CD4-positive, alpha-beta T cell treated with Interleukin-2 at 100 ng/mL for 4 hours (primary cell): ENCODE data around the gene DCC.
A peak's percentile ranks its signal among the peaks of the same experiment; 100 is the strongest.
"Not testable (repeated sequence)": the region's sequence is repeated elsewhere in the genome, so short reads cannot be mapped to it uniquely, and the experiment has no call there.

ENCODE experiments used
- DNase-seq: peaks from one replicate; pipeline ENCODE4 v3.0.0-alpha.2; 2020; ENCODE audit warnings: low spot score

DCC gene

DNA sequence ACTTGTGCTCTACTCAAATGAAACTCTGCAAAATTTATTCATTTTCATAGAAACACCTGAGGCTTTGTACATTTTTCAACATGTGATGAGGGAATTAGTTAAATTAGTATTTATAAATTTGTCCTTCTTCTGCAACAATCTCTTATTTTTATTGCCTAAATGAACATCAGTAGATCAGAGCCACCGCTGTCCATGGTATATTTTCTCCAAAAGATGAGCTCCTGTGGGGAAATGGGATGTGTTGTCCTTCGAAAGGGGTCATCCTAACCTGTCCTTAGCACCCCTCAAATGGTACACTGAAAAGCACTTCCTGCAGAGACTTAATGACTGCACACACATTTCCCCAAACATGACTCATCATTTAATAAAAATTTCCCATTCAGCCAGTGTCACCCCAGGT is 1169.9 kb downstream of the DCC start:
- DNase-seq, result no peak

DNA sequence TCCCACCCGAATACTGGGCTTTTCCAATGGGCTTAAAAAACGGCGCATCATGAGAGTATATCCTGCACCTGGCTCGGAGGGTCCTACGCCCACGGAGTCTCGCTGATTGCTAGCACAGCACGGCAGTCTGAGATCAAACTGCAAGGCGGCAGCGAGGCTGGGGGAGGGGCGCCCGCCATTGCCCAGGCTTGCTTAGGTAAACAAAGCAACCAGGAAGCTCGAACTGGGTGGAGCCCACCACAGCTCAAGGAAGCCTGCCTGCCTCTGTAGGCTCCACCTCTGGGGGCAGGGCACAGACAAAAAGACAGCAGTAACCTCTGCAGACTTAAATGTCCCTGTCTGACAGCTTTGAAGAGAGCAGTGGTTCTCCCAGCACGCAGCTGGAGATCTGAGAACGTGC is 1171.7 kb downstream of the DCC start:
- DNase-seq, result not testable (repeated sequence)

GRCh38 chr18:53521068-53521467 is 1181.1 kb downstream of the DCC start:
- DNase-seq, result no peak

- DNase-seq, result no peak
Measured at GRCh38 chr18:53526101-53526870, 1186.3 kb downstream of the DCC start.

- DNase-seq, result no peak
Measured at GRCh38 chr18:53527365-53527764, 1187.4 kb downstream of the DCC start.

GRCh38 chr18:53531187-53531586 is 1191.2 kb downstream of the DCC start:
- DNase-seq, result no peak

DNA sequence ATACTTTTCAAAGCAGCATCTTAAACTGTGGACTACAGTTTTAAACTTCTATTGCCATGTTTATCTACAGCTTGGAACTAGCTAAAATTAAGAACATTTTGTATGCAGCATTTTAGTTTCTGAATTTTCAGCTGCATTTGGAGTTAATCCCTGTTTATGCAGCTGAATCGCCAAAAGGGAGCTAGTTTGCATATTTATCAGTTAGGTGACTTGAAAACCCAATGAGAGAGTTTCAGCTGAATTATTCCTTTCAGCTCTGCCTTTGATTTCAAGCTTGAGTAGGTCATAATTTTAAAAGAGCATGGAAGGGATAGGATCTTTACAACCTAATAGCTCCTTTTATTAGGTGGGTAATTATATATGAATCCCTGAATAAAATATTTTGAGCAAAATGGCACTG is 1191.9 kb downstream of the DCC start:
- DNase-seq, result no peak

GRCh38 chr18:53534203-53534602 is 1194.2 kb downstream of the DCC start:
- DNase-seq, result no peak

DNA sequence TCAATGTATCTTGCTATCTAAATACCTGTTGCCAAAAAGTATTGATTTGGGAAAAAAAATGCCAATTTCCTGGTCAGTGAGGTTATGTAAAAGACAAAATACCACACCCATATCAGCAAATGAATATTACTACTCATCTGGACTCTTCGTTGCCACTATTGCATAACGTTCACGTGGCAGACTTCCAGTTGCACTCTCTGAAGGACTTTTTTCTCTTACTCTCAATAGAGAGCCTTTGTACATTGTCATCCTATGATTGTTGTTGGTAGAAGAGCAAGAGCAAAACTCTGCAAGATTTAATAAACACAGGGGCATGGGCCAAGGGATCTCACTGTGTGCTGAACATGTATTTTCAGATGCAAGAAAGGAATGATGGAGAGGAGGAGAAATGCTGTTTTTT is 1194.7 kb downstream of the DCC start:
- no peak for DNase-seq

GRCh38 chr18:53536908-53537307 is 1196.9 kb downstream of the DCC start:
- DNase-seq, result no peak

DNA sequence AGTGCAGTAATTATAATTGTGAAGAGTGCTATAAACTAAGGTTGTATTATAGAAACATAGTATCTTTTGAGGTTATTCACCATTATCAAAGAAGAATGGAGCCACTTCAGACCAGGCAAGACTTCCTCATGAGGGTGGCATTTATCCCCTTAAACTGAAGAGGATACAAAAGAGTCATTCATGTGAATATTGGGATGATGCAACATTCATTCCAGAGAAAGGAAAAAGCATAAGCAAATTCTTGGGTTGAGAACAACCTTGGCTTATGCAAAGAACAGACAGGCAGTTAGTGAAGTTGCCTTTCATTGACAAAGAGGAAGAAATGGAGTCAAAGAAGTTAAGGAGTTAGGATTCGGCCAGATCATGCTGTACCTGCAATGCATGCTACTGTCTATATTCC is 1201.9 kb downstream of the DCC start:
- no peak for DNase-seq

GRCh38 chr18:53543711-53544110 is 1203.7 kb downstream of the DCC start:
- DNase-seq, result no peak

- no peak for DNase-seq
Measured at GRCh38 chr18:53544917-53545316, 1204.9 kb downstream of the DCC start.

DNA sequence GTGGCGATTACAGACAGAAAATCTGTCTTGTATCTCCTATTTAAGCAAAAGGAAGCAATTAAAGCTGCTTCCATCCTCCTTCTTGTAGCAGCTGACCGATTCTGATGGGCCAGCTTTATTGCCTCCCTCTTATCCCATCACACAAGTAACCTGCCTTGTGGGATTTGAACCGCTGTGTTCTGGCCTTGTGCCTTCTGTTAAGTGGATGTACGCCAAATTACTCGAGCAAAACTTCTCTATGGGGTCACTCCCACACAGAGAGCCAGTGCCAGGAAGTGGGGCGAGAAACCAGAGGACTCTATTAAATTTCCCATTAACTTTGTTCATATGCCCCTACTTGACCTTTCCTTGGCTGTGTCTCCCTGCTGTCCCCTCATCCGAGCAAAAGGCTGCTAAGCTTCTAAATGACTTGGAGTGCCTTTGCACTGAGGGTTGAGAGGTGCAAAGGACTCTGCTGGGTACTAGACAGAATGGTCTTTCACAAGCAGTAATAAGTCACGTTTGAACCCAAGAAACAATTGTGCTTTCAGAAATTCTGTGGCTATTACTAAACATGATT is 1212.0 kb downstream of the DCC start:
- no peak for DNase-seq

- DNase-seq, result no peak
Measured at GRCh38 chr18:53553030-53553429, 1213.0 kb downstream of the DCC start.

DNA sequence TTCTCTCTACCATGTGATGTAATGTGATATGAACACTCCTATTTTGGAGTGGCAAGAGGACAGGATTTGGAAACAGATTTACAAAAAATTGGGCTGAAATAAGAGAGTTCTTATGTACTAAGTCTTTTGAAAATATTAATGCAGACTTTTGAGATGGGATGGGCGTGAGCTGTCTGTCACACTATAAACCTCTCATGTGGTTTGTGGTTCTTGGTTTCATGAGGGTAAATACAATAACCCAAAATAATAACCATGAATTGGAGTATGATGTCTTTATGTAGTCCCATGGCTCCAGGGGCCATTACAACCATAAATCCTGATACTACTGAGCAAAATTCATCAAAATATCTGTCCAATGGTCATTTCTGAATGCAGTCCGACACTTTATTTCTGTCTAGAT is 1216.5 kb downstream of the DCC start:
- no peak for DNase-seq

GRCh38 chr18:53560546-53560945 is 1220.5 kb downstream of the DCC start:
- DNase-seq, result no peak

DNA sequence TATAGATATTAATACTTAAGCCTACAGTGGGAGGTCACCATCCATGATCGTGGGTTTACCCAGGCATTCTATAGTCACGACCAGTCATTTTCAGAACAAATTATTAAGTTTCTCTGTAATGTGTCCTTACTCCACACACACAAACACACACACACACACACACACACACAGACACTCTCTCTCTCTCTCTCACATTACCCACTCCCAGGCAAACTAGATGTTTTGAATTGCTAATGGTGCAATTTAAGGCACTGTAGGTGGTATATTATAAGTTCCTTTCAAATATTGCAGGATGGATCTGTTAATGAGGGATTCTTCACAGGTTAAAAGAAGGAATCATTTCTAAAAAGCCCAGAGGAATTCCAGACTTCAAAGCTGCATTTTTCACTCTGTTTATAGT is 1226.6 kb downstream of the DCC start:
- DNase-seq, result no peak

DNA sequence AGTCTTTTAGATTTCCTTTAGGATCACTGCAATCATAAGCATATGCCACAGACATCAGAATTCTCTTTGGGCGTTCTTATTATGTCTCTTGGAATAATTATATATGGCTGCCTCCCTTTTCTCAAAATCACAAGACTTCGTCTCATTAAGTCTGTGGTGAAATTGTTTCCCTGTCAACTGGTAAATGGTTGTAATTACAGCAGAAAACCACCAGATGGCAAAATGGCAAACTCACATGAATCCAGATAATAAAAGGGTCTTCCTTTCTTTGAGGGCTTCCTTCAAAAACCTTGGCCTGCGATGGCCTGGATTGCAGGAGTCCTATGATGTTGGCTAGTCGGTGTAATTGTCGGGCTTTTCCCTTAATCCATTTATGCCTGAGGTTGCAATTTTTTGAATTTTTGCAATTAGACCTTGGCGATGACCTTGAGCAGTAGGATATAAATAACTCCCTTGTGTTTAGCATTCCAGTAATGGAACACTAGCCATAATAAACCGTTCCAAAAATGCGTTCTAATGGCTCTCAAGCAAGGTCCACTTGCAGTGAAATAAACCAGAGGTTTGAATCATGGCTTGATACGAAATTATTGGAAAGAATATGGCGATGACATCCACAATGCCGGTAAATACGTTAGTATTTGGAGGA is 1228.1 kb downstream of the DCC start:
- DNase-seq, result peak; percentile 22
